ENCODE results near the gene ANO10. TPM values are rescaled to one million over a fixed set of nuclear protein-coding genes. Genes with fewer than 3 reads are reported as not detected.
"Not testable (repeated sequence)": the region's sequence is repeated elsewhere in the genome, so short reads cannot be mapped to it uniquely, and the experiment has no call there.

Gene ANO10
- total RNA-seq, 1 experiment from 2014 or later: 3.5 TPM

DNA sequence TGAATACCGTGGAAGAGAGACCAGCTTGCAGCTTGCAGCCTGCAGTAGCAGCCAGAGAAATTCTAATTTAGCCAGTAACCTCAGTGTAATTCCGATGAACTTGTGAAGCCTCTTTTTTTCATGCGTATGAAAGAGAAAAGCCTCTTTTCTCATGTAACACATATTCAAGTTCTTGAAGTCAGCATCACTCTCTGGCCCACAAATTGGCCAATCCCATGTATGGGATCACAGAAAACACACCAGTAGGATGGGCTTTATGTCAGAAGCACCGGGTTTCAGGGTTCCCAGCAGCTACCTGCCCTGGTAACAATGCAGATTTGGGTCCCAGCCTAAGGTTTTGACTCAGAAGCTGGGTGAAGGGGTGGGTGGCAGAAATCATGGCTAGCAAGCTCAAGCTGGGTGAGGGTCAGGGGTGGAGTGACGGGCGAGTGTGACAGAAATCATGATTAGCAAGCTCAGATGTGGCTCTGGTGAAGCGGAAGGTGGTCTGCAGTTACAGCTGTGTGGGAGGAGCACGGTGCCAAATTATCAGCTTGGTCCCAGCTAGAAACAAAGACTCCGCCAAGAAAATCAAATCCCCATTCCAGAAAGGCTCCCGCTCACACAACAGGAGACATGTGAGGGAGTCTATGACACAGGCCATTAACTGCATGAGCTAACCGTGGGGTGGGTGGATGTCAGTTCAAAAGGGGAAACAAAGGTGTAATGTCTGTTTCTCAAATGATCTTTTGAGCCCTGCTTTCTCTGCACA, 248.8 kb downstream of the ANO10 start:
- no peak for DNase-seq (ENCODE audit: low spot score)

- no peak for DNase-seq (ENCODE audit: low spot score)
Measured at GRCh38 chr3:43372007-43372740, 249.6 kb downstream of the ANO10 start.

DNA sequence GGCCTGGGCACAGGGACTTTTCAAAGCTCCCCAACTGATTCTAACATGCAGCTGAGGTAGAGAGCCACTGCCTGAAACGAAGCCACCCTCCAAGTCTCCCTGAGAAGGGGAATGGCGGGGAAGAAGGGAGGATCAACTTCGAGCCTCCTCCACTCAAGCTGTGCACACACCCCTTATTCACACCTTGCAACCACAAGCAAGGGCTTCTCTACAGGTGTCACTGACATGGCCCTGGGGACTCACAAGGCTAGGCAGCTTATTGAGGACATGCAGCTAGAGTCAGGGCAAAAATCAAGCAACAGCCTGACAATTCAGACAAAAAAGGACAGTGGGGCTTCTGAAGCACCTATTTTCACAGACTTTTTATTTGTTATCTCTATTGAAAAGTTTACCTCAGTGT, 250.3 kb downstream of the ANO10 start:
- DNase-seq (ENCODE audit: low spot score): no peak

GRCh38 chr3:43370293-43370980, 251.4 kb downstream of the ANO10 start:
- no peak for DNase-seq (ENCODE audit: low spot score)

DNA sequence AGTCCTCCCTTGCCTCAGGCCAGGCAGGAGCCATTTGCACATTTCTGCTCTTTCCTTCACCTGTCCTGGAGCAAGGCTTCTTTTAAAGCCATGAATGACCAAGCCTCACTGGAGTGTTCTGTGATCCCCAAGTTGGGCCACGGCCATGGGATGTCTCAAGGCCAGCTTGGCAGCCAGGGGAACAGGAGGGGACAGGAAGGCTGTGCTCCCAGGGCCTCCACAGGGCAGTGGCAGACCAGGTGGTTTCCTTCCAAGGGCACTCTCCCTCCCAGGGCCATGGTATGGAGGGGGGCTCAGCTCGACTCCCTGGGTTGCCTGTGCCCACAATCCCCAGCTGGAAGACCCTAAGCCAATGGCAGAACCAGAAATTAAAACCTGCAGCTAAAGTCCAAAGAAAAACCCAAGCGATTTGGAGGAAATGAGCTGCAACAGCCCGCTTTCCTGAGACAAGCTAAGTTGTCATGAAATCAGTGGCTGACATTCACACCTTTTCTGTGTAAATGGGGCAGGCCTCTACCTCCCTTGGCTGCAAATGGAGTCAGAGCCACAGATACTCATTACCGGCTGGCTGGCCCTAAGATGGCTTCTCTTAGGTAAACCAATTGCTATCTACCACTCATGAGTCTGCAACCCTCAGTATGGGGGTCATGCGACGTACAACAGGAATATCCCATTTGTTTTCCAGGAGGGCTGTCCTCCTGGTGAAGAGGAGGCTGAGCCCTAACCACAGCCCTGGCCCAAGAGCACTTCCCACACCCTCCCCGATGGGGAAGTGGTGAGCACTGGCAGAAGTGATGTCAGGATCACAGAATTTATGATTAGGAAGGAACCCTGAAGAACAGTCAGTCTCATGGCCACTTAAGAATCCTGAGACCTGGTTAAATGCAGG, 252.2 kb downstream of the ANO10 start:
- DNase-seq (ENCODE audit: low spot score): no peak

GRCh38 chr3:43366885-43367284, 254.9 kb downstream of the ANO10 start:
- no peak for DNase-seq (ENCODE audit: low spot score)

- no peak for DNase-seq (ENCODE audit: low spot score)
Measured at GRCh38 chr3:43366481-43366880, 255.3 kb downstream of the ANO10 start.

- no peak for DNase-seq (ENCODE audit: low spot score)
Measured at GRCh38 chr3:43365601-43366305, 256.1 kb downstream of the ANO10 start.

DNA sequence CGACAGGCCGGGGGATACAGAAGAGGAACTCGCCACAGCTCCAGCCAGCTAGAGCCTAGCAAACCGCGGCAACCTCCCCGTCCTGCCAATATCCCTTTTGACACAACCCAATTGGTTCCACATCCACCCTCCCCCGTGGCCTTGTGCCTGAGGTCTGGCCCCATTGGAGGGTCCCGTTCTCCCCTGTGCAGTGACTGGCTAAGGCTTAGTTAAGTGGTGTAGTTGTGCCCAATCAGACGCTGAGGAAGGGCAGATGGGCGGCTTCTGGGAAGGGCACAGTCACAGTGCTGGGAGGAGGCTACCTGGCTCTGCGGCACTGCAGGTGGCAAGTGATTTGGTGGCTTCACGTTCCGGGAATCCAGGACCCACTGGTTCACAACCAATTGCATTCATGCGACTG, 256.9 kb downstream of the ANO10 start:
- no peak for DNase-seq (ENCODE audit: low spot score)

GRCh38 chr3:43364494-43364893, 257.3 kb downstream of the ANO10 start:
- DNase-seq (ENCODE audit: low spot score): no peak

- DNase-seq (ENCODE audit: low spot score): no peak
Measured at GRCh38 chr3:43363621-43364266, 258.1 kb downstream of the ANO10 start.

DNA sequence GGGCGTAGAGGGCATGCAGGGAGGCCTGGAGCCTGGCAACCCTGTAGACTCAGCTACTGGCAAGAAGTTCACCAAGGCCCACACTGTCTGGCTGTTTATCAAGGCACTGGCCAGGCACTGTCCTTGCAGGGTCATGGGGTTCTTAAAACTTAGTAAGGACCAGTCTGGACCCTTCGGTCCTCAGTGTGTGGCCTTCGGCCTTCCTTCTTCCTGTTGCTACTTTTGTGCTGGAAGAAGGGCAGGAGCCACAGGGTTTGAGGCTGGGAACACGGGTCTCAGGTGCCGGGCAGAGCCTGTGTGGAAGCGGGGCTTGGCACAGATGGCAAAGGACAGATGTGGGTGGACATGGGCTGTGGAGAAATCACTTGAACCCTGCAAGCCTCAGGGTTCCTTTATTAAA, 258.9 kb downstream of the ANO10 start:
- no peak for DNase-seq (ENCODE audit: low spot score)

- no peak for DNase-seq (ENCODE audit: low spot score)
Measured at GRCh38 chr3:43362183-43362582, 259.6 kb downstream of the ANO10 start.

DNA sequence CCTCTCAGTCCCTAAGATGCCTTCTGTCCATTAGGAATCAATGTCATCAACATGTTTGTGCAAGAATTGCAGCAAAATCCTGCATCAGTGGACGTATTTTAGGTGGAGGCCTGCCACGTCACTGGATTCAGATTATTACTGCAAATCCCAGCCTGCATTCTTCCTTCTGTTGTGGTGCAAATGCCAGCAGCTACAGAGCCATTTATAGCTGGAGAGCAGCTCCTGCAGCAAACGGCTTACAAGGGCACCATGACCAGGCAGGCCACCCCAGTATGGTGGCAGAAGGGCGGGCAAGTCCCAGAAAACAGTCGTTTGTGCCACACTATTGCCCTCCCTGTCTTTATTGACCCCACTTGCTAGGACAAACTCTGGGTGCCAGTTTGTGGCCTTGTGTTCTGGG, 260.7 kb downstream of the ANO10 start:
- DNase-seq (ENCODE audit: low spot score): no peak

DNA sequence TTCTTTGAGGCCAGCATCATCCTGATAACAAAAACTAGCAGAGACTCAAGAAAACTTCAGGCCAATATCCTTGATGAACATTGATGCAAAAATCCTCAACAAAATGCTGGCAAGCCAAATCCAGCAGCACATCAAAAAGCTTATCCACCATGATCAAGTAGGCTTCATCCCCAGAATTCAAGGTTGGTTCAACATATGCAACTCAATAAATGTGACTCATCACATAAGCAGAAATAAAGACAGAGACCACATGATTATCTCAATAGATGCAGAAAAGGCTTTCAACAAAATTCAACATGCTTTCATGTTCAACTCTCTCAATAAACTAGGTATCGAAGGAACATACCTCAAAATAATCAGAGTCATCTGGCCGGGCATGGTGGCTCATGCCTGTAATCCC, 265.8 kb downstream of the ANO10 start:
- DNase-seq (ENCODE audit: low spot score): not testable (repeated sequence)

GRCh38 chr3:43353923-43354670, 267.7 kb downstream of the ANO10 start:
- no peak for DNase-seq (ENCODE audit: low spot score)

DNA sequence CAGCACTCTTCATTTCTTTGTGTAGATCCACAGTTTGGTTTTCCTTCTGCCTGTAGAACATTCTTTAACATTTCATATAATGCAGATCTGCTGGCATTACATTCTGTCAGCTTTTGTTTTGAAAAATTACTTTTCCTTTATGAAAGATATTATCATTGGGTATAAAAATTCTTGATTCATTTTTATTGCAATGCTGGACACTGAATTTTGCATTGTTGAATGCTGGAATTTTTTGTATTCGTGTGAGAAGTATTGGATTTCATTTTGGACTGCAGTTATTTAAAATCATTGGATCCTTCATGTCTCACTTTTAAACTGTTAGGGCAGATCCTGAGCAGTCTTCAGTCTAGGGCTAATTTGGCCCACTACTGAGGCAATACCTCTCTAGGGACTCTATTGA, 268.4 kb downstream of the ANO10 start:
- DNase-seq (ENCODE audit: low spot score): no peak

- DNase-seq (ENCODE audit: low spot score): no peak
Measured at GRCh38 chr3:43349716-43350115, 272.1 kb downstream of the ANO10 start.

GRCh38 chr3:43348852-43349574, 272.8 kb downstream of the ANO10 start:
- no peak for DNase-seq (ENCODE audit: low spot score)
